HPDE6-E6E7 (cell line): ENCODE results near the gene PRIMPOL.
A peak's percentile ranks its signal among the peaks of the same experiment; 100 is the strongest.
"Not testable (repeated sequence)": the region's sequence is repeated elsewhere in the genome, so short reads cannot be mapped to it uniquely, and the experiment has no call there.

Source experiments
- DNase-seq: peaks from one replicate; pipeline ENCODE4 v3.0.0; 2011; ENCODE audit warnings: missing footprints; ENCODE audit errors: extremely low spot score

Gene PRIMPOL

GRCh38 chr4:184641022-184641421 lies 8.5 kb upstream of the PRIMPOL start:
- DNase-seq: no peak

- no peak for DNase-seq
Measured at GRCh38 chr4:184641451-184641850, 8.1 kb upstream of the PRIMPOL start.

DNA sequence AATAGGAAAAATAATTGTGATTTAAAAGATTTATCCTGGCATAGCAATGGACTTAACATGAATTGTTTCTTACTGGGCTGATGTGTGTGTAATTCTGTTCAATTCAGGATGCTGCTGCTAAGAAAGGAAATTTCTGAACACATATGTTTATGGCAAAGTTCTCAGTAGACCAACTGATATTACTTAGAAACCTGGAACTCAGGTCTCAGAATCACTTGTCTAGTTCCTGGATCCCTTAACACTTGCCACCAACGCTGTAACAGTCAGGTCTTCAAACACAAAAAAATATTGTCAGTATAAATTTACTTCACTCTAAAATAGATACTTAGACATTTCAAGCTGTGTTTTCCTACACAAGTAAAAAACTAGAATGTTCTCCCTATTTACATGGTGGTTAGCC lies 5.8 kb upstream of the PRIMPOL start:
- DNase-seq: no peak

DNA sequence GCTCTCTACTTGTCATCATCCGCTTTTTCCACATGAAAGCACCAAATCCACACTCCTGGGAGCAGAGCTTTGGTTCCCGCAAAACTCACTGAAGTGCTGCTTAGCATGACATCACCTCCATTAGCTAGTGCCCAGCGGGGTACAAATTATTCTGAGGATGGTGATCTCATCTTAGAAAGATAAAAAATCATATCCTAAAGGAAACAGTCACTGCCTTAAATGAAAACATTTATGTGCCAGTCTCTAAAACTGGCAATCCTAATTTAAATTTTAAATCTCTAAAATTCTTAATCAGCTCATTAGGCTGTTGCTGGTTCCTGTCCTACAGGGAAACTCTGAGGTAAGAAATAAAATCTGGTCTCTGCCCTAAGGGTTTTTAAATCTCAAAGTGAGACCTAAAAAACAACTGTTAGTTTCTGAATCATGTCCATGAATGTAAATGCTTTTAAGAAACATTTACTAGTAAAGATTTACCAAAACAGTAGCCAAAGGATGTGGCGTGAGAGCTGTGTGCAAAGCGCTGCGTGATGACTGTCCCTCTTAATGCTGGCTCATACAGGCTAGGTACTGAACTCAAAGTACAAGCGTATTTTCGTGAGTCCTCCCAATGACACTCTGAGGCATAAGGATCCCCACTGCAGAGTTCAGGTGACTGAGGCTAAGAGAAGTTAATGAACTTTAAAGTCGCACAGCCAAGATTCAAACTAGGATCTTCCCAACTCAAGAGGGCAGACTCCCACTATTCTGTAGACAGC lies 4.8 kb upstream of the PRIMPOL start:
- DNase-seq: no peak

- DNase-seq: no peak
Measured at GRCh38 chr4:184645904-184646610, 3.5 kb upstream of the PRIMPOL start.

DNA sequence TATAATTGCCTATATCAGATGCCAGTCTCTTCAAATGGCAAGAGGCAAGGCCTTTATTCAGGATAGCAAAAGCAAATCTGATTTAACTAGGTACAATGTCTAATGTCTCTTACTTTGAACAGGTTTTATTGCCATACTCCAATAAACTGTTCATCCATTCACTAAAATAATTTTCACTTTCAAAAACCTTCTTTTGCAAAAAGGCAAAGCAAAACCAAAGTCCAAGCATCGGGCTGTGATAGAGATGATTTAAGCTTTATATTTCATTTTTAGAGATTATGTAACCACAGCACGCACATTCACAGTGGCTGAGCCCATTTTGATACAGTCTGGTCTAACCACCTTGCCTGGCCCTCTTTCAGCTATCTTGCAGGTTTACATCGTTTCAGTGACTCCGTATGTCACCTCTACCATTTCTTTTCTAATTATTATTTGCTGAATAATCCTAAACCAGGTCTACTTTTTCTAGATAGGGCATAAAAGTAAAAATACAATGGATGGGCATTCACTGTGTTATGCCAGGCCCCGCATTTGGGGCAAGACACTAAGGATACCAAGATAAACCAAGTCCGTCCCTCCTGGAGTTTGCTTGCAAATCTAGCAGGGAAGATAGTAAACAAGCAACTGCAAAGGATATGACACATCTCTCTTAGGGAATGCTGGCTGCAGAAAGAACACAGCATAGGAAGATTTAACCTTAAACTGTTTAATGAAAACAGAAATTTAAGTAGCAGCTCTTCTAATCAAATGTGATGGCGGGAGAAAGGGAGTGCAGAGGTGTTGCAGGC lies 2.1 kb upstream of the PRIMPOL start:
- no peak for DNase-seq

- no peak for DNase-seq
Measured at GRCh38 chr4:184648054-184648312, 1.6 kb upstream of the PRIMPOL start.

DNA sequence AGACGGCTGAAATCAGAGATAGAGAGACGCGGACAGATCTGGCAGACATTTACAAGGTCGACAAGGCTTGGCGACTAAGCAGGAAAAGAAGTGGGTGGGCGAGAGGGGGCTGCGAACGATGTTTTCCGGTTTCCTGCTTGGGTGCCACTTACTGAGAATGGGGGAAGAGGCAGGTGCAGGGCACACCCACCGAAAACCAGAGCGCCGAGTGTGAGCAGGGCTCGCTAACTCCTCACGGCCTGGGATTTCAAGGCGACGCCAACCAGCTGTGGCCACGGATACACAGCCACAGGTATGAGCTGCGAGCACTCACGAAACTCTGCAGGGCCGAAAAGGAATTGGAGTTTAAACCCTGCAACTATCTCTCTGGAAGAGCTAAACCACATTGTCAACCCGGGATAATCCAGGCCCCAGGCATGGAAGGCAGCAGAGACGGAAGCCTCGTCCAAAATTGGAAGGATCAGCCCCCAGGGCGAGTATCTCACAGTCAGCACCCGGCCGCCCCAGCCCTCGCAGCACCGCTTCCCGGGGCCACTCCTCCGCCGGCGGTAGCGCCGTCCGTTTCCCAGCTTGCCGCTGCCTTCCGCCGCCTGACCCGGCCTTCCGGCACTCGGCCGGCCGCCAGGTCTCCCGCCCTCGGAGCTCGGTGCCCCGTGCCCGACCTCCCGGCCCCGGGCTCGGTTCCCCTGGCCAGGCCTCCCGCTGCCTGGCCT lies 1.1 kb upstream of the PRIMPOL start:
- DNase-seq: peak; percentile 35

DNA sequence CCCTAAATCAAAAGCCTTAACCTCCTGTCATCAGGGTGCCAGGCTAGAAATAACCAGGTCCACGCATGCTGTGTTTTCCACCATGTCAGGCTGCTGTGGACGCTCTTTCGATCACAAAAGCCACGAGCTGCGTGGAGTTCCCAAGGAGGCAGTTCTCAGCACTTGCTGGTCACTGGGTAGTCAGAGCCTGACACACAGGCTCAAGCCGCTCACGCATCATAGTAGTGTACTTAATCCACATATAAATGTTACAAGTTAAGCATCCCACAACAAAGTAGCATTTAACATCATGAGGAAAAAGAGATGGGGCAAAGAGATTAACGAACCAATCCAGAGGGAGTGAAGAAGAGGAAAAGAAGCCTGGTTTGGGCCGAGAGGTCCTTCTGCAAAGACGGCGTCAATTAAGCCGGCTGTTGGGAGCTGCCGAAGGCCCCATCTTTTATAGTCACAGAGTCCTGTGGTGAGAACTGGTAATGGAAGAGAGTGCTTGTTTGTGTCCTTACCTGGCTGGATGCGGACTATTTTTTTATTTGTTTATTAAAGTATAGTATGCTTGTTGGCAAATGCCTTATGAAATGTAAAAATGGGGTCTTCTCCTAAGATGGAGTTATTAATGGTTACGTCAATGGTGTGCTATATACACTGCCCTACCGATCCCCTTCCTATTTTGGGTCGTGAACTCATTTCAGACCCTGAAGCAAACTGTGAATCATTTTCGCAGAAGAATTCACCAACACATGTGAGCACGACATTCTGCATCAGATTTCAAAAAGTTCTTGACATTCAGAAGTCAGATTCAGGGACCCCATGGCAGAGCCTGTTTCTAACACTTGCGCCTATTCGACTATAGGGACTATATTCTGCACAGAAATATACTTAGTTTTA lies 675 bp downstream of the PRIMPOL start:
- DNase-seq: peak; percentile 9

GRCh38 chr4:184651899-184652298 lies 2.4 kb downstream of the PRIMPOL start:
- DNase-seq: no peak

DNA sequence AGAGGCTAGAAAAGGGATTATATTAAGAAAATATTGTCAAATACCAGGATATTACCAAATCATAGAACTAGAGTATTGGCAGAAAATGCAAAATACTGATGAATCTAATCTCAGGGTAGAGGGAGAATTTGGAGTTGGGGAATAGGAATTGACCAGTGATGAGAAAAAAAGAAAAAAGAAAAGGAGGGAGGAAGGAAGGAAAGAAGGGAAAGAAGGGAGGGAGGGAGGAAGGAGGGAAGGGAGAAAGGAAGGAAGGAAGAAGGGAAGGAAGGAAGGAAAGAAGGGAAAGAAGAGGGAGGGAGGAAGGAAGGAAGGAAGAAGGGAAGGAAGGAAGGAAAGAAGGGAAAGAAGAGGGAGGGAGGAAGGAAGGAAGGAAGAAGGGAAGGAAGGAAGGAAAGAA lies 3.1 kb downstream of the PRIMPOL start:
- not testable (repeated sequence) for DNase-seq

DNA sequence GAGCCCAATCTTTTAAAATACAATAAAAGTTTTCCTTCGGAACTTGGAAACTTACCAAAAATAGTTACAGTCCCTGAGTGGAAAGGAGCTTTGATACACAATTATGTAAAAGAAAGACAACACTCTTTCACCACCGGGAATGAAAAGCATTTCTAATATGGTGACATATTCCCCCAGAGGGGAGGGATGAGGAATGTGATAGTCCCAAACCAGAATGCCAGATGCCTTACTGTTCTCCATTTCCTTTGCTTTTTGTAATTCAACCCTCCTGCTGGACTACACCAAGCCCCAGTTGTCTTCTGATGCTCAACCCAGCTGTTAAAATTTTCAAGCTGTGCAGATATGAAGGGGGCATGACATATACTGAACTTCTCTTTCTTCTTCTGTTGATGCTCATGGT lies 4.1 kb downstream of the PRIMPOL start:
- DNase-seq: no peak

- DNase-seq: no peak
Measured at GRCh38 chr4:184655889-184656869, 6.6 kb downstream of the PRIMPOL start.

- DNase-seq: no peak
Measured at GRCh38 chr4:184657144-184657543, 7.6 kb downstream of the PRIMPOL start.

DNA sequence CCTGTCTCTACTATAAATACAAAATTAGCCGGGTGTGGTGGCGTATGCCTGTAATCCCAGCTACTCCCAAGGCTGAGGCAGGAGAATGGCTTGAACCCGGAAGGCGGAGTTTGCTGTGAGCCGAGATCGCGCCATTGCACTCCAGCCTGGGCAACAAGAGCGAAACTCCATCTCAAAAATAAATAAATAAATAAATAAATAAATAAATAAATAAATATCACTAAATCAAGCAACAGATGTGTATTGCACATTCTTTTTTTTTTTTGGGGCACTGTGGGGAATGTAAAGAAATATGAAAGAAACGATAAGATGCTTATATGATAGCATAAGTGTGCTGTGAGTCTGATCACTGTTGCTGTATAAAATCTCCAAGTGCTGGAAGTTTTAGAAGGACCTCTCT lies 8.3 kb downstream of the PRIMPOL start:
- not testable (repeated sequence) for DNase-seq

DNA sequence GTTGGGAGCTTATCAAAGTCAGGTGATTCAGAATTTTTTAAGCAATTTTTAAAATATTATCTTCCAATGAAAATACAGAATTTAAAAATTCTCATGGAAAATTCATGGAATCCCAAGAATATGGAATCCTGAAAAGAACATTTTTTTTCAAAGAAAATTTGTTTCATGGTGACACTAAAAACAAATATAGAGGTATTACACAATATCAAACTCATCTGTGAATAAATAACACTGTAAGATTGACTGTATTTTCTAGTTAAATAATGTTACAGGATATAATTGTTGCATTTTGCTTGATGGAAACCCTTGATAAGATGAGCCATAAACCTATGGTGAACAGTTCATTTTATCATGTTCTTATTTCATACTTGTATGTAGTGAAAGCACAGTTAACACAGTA lies 11.4 kb downstream of the PRIMPOL start:
- no peak for DNase-seq

GRCh38 chr4:184662236-184662635 lies 12.7 kb downstream of the PRIMPOL start:
- no peak for DNase-seq

DNA sequence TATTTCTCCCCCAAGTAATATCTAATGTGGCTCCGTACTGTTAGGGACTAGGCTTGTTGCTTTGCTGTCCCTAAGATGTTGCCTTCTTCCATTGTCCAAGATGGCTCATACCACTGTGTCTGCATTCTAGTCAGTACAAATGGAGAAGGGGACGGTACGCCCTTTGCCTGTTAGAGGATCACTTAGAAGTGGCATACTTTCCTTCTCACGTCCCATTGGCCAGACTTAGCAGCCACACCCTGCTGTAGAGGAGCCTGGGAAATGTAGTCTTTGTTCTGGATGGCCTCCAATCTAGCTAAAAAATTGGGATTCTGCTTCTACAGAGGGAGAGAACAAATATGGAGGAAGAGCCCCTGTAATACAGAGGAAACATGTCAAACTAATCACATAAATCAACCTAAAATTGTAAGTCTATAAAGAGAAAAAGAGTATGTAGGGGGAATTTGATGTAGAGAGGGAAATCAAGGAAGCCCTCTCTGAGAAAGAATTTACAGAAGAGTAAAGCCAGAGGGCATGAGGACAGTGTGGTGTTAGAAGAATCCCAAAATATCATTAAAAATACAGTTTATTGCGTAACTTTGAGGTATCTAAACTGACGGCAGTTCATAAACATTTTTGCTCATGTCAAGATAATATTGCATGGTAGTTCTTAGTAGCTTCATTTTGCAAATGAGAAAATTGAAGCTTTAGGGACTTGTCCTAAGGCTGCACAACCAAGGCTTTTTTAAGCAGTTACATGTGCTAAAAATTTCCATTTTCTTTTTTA lies 15.1 kb downstream of the PRIMPOL start:
- no peak for DNase-seq

DNA sequence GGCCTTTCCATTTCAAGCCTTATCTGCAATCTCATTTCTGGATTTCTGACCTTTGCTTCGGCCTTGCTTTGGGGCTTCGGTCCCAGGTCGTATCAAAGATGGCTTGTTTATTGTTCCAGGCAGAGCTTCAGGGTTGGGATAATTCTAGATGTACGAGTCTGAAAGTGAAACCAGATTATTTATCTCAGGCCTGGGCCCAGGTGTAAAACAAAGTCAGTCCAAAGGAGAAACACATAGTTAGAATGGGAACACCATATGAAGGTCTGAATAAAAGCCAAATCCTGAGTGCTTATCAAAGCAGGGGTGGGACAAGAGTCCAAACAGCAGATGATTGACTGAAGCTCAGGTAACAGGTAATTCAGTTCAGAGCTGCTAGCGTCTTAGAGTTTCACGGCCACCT lies 17.1 kb downstream of the PRIMPOL start:
- DNase-seq: no peak
